Measurements from ENCODE around the gene GPAT2.
A peak's percentile ranks its signal among the peaks of the same experiment; 100 is the strongest.
"Not testable (repeated sequence)": the region's sequence is repeated elsewhere in the genome, so short reads cannot be mapped to it uniquely, and the experiment has no call there.

Gene GPAT2

GRCh38 chr2:96065381-96065930 is 30.7 kb upstream of the GPAT2 start:
- TF ChIP-seq, protein P1, sequence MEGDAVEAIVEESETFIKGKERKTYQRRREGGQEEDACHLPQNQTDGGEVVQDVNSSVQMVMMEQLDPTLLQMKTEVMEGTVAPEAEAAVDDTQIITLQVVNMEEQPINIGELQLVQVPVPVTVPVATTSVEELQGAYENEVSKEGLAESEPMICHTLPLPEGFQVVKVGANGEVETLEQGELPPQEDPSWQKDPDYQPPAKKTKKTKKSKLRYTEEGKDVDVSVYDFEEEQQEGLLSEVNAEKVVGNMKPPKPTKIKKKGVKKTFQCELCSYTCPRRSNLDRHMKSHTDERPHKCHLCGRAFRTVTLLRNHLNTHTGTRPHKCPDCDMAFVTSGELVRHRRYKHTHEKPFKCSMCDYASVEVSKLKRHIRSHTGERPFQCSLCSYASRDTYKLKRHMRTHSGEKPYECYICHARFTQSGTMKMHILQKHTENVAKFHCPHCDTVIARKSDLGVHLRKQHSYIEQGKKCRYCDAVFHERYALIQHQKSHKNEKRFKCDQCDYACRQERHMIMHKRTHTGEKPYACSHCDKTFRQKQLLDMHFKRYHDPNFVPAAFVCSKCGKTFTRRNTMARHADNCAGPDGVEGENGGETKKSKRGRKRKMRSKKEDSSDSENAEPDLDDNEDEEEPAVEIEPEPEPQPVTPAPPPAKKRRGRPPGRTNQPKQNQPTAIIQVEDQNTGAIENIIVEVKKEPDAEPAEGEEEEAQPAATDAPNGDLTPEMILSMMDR (IDR thresholded peaks at IDR 0.05) = no peak
- peak; percentile 67 for DNase-seq (ENCODE audit: low spot score)
- Histone ChIP-seq H3K27ac (no peak overlapping the region), H3K4me3 (no peak overlapping the region)

DNA sequence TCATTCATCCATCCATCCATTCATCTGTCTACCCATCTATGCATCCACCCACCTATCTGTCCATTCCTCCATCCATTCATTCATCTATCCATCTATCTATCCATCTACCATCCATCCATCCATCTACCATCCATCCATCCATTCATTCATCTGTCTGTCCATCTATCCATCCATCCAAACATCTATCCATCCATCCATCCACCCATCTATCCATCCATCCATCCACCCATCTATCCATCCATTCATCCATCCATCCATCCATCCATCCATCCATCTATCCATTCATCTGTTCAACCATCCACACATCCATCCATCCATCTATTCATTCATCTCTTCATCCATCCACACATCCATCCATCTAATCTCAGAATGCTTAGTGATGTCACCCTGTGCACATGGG is 30.0 kb upstream of the GPAT2 start:
- not testable (repeated sequence) for H3K27ac ChIP-seq; DNase-seq (ENCODE audit: low spot score); H3K4me3 ChIP-seq

DNA sequence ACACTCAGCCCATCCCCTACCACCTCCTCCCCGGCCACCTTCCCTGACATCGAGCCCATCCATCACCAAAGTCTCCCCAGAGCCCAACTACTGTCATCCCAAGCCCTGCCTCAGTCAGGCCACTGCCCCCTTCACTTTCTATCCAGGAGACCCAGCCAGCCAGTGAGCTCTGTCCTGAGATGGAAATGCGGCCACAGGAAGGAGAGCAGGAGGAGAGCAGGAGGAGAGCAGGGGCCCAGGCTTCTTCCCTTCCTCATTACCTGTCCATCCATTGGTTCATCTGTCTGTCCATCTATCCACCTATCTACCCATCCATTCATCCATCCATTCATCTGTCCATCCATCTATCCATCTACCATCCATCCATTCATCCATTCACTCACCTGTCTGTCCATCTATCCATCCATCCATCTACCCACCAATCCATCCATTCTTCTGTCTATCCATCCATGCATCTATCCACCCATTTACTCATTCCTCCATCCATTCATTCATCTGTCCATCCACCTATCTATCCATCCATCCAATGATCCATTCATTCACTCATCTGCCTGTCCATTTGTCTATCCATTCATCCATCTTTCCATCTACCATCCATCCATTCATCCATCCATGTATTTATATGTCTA is 29.4 kb upstream of the GPAT2 start:
- H3K4me3 ChIP-seq, H3K27ac ChIP-seq: not testable (repeated sequence)
- DNase-seq (ENCODE audit: low spot score) = peak; percentile 36

GRCh38 chr2:96063116-96063899 is 28.6 kb upstream of the GPAT2 start:
- H3K27ac ChIP-seq, H3K4me3 ChIP-seq: not testable (repeated sequence)
- peak; percentile 31 for DNase-seq (ENCODE audit: low spot score)

DNA sequence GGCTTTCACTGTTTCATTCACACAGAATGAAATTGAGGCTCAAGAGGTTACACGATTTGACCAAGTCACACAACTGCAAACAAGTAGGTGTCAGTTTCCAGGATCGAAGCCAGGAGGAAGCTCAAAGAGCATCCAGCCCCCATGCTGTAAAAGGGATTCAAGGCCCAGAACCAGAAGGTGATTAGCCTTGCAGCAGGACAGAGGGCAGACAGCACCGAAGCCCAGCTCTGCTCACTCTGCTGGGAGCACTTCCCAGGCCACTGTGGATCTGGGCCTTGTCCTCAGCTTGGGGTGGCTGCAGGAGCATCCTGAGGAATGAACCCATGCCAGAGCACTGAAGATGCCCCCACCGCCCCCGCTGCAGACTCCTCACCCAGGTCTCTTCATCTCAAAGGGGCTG is 27.8 kb upstream of the GPAT2 start:
- H3K4me3 ChIP-seq; H3K27ac ChIP-seq; DNase-seq (ENCODE audit: low spot score): not testable (repeated sequence)

DNA sequence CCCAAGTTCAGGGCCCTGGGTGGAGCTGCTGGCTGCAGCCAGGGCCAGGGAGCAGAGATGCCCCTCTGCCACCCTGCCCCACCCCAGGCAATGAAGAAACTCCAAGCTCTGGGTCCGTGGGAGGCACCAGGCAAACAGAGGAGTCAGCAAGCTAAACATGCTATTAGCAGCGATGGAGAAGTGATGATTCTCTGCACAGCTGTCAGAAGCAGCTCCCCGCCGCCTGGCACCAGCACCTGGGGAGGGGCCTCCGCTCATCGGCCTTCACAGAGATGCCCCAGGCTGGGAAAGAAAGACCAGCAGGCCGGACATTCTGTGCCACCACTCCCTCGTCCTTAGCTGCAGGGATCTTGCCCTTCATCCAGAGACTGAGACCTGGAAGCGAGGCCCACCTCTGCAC is 27.2 kb upstream of the GPAT2 start:
- not testable (repeated sequence) for H3K27ac ChIP-seq, H3K4me3 ChIP-seq
- DNase-seq (ENCODE audit: low spot score) = peak; percentile 29

GRCh38 chr2:96061197-96061817 is 26.6 kb upstream of the GPAT2 start:
- not testable (repeated sequence) for H3K27ac ChIP-seq
- peak; percentile 40 for DNase-seq (ENCODE audit: low spot score)

DNA sequence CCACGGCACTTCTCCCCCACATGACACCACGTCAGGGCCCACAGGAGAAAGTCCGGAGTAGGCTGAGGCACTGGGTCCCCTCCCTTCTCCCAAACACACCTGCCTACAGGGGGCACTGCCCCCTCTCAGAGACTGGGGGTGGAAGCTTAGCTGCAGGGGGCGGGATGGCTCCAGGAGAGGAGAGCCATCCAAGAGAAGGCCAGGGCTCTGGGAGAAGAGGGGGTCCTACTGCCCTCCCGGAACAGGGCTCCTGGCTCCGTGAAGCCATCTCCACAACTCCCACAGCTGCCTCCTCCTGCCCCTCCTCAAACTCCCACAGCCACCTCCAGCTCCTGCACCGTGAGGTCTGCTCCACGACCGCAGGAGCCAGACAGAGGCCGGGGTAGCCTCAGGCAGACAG is 25.6 kb upstream of the GPAT2 start:
- not testable (repeated sequence) for H3K27ac ChIP-seq, H3K4me3 ChIP-seq
- DNase-seq (ENCODE audit: low spot score) = peak; percentile 43

More at GRCh38 chr2:96061197-96061817, 26.6 kb upstream of the GPAT2 start:
- H3K4me3 ChIP-seq = not testable (repeated sequence)

- not testable (repeated sequence) for H3K27ac ChIP-seq; DNase-seq (ENCODE audit: low spot score); H3K4me3 ChIP-seq
Measured at GRCh38 chr2:96059443-96059842, 24.7 kb upstream of the GPAT2 start.

DNA sequence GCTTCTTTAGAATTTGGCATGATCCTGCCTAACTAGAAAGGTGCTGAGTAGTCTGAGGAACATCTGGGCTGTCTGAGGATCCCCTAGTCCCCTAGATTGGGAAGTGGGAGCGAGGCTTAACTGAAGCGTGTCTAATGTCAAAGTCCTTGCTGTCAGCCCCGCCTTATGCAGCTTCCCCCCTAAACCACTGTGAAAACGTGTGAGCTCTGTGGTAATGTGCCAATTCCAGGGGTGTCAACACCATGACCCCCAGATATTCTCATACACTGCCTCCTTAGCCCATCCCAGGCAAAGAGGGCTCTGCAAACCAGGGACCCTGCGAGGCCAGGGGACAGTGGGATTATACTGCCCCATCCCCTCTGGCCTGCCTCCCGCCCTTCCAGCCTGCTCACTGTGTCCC is 21.1 kb upstream of the GPAT2 start:
- H3K4me3 ChIP-seq; DNase-seq (ENCODE audit: low spot score); H3K27ac ChIP-seq: not testable (repeated sequence)

GRCh38 chr2:96054537-96054936 is 19.8 kb upstream of the GPAT2 start:
- not testable (repeated sequence) for H3K27ac ChIP-seq; H3K4me3 ChIP-seq; DNase-seq (ENCODE audit: low spot score)

DNA sequence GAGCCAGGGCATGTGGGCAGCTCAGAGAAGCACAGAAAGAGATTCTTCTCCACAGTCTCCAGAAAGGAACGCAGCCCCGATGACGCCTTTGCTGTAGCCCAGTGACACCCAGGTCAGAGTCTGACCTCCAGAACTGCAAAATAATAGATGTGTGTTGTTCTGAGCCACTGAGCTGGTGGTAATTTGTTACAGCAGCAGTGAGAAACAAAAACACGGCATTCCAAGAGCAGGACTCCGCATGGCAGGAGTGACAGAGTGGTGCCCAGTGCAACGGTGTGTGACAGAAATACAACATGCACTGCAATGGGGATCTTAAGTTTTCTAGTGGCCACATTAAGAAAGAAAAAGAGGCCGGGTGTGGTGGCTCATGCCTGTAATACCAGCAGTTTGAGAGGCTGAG is 18.7 kb upstream of the GPAT2 start:
- not testable (repeated sequence) for H3K4me3 ChIP-seq; DNase-seq (ENCODE audit: low spot score); H3K27ac ChIP-seq

DNA sequence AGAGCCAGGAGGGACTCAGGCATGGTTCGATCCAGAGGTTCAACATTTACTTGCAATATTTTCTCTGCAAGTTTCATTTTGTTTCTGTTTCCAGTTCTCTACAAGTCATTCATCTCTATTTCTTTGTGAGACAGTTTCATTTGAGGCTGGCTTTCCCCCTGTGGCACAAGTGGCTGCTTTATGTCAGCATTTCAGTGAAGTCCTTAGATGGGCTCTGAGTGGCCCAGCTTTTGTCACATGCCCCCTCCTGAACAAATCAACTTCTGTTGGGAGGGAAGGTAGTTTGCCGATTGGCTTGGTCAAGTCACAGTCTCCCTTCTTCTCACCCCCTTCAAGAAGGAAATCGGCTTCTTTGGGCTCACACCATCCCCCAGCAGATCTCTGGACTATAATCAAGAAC is 17.9 kb upstream of the GPAT2 start:
- not testable (repeated sequence) for H3K4me3 ChIP-seq; H3K27ac ChIP-seq; DNase-seq (ENCODE audit: low spot score)

GRCh38 chr2:96049917-96050262 is 15.2 kb upstream of the GPAT2 start:
- not testable (repeated sequence) for H3K27ac ChIP-seq; DNase-seq (ENCODE audit: low spot score); H3K4me3 ChIP-seq

DNA sequence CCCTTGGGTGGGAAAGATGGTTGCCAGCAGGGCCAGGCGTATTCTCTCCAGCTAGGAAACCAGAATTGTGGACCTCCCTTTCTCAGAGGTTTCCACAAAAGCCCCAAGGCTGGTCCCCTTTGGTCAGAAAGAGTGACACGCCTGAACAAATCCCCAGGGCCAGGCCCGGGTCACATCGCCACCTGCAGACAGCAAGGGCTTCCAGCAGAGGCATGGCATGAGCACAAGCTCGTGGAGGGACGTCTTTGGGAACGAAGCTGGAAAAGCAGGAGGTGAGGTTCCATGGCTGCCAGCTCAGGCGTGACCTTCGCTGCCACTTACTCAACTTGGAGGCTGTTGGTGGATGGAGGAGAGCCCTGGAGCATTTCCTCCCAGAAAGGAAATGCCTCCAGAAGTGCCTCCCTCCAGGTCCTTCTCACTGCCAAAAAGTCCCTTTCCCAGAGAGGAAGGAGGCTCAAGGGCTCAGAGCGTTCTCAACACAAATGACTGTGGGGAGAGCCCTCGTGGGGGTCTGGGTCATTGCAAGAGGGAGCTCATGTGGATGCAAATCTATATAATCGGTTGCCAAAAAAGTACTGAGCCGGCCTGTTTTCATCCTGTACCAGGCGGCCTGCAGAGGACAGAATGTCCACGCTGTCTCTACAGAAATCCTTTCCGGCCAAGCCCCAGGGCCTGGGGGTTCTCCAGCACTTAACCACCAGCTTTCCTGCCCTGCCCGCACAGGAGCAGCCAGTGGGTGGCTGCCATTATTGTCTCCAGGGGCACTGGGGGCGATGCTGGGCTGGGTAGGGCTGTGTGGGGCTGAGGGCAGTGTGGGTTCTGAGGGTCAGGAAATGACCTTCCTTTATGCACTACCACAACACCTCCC is 14.6 kb upstream of the GPAT2 start:
- DNase-seq (ENCODE audit: low spot score); H3K27ac ChIP-seq: not testable (repeated sequence)

GRCh38 chr2:96035554-96035953 is 838 bp upstream of the GPAT2 start:
- not testable (repeated sequence) for DNase-seq (ENCODE audit: low spot score); H3K27ac ChIP-seq; H3K4me3 ChIP-seq

More for the DNA sequence above, 14.6 kb upstream of the GPAT2 start:
- not testable (repeated sequence) for H3K4me3 ChIP-seq

DNA sequence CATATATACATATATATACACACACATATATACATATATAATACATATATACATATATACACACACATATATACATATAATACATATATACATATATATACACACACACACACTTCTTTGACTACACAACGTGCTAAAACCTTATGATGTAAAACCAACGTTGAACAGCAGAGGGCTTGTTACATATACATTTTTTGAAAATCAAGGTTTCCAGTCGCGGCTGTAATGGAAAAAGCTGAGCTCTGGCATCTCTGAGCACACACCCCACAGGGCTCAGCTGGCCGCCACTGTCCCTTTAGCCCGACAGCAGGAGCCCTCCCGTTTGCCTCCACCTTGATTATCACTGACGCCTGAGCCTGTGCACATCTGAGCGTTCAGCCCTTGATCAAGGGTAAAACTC is 719 bp downstream of the GPAT2 start:
- DNase-seq (ENCODE audit: low spot score); H3K4me3 ChIP-seq; H3K27ac ChIP-seq: not testable (repeated sequence)

Data from coronary artery (tissue), 2 donors.